H9 (cell line): ENCODE data around the gene ZNF556. TPM values are rescaled to one million over a fixed set of nuclear protein-coding genes. Genes with fewer than 3 reads are reported as not detected.

ENCODE experiments used
- DNase-seq: peaks from one replicate; pipeline ENCODE4 v3.0.0-alpha.2; 2017
- H2AFZ ChIP-seq: one replicate; pipeline ENCODE4 v1.6.1; 2013; ENCODE audit warnings: mild to moderate bottlenecking, low read length, control low read depth, moderate library complexity
- H2AK5ac ChIP-seq: 2 replicates; pipeline ENCODE4 v1.6.1; 2013; ENCODE audit warnings: low read length, control low read depth, mixed read lengths; ENCODE audit not compliant: insufficient read length
- H2BK120ac ChIP-seq: one replicate; pipeline ENCODE4 v1.6.1; 2013; ENCODE audit warnings: low read depth, mild to moderate bottlenecking, low read length, control low read depth, inconsistent platforms; ENCODE audit not compliant: poor library complexity, severe bottlenecking
- H2BK12ac ChIP-seq: 2 replicates; pipeline ENCODE4 v1.6.1; 2013; ENCODE audit warnings: low read length, control low read depth, mixed read lengths, low read depth; ENCODE audit not compliant: insufficient read length
- H2BK15ac ChIP-seq: 2 replicates; pipeline ENCODE4 v1.6.1; 2013; ENCODE audit warnings: low read depth, low read length, control low read depth
- H2BK20ac ChIP-seq: one replicate; pipeline ENCODE4 v1.6.1; 2013; ENCODE audit warnings: low read depth, mild to moderate bottlenecking, low read length, control low read depth, inconsistent platforms; ENCODE audit not compliant: poor library complexity, severe bottlenecking
- H2BK5ac ChIP-seq: 2 replicates; pipeline ENCODE4 v1.6.1; 2013; ENCODE audit warnings: low read length, control low read depth, mixed read lengths; ENCODE audit not compliant: insufficient read length
- H3K14ac ChIP-seq: 2 replicates; pipeline ENCODE4 v1.6.1; 2013; ENCODE audit warnings: low read length, control low read depth; ENCODE audit not compliant: insufficient read depth
- H3K18ac ChIP-seq: 2 replicates; pipeline ENCODE4 v1.6.1; 2013; ENCODE audit warnings: low read depth, mild to moderate bottlenecking, mixed read lengths, low read length, control low read depth; ENCODE audit not compliant: insufficient read length
- H3K23ac ChIP-seq: 2 replicates; pipeline ENCODE4 v1.6.1; 2013; ENCODE audit warnings: low read length, control low read depth, mixed read lengths, low read depth; ENCODE audit not compliant: insufficient read length
- H3K23me2 ChIP-seq: 2 replicates; pipeline ENCODE4 v1.6.1; 2013; ENCODE audit warnings: low read depth, mild to moderate bottlenecking, mixed read lengths, low read length, control low read depth; ENCODE audit not compliant: insufficient read length, poor library complexity, severe bottlenecking
- H3K27ac ChIP-seq: 2 replicates; pipeline ENCODE4 v1.5.1; 2013; ENCODE audit warnings: low read length, control low read depth, mixed read lengths, low read depth; ENCODE audit not compliant: insufficient read length
- H3K27me3 ChIP-seq: 2 replicates; pipeline ENCODE4 v1.6.1; 2013; ENCODE audit warnings: low read length, control low read depth, inconsistent platforms; ENCODE audit not compliant: insufficient read depth
- H3K4ac ChIP-seq: 2 replicates; pipeline ENCODE4 v1.6.1; 2013; ENCODE audit warnings: low read depth, mild to moderate bottlenecking, control low read depth, inconsistent platforms, low read length, moderate library complexity
- H3K4me1 ChIP-seq: 2 replicates; pipeline ENCODE4 v1.6.1; 2013; ENCODE audit warnings: low read length, control low read depth, inconsistent platforms; ENCODE audit not compliant: insufficient read depth
- H3K4me2 ChIP-seq: 2 replicates; pipeline ENCODE4 v1.6.1; 2013; ENCODE audit warnings: low read length, control low read depth, mixed read lengths; ENCODE audit not compliant: insufficient read length, insufficient read depth
- H3K56ac ChIP-seq: 2 replicates; pipeline ENCODE4 v1.6.1; 2013; ENCODE audit warnings: low read depth, mild to moderate bottlenecking, mixed read lengths, low read length, control low read depth; ENCODE audit not compliant: insufficient read length
- H3K79me1 ChIP-seq: 2 replicates; pipeline ENCODE4 v1.6.1; 2013; ENCODE audit warnings: low read depth, mild to moderate bottlenecking, moderate library complexity, low read length, control low read depth, inconsistent platforms; ENCODE audit not compliant: insufficient read depth, poor library complexity, severe bottlenecking
- H3K79me2 ChIP-seq: 2 replicates; pipeline ENCODE4 v1.6.1; 2013; ENCODE audit warnings: low read length, control low read depth, inconsistent platforms; ENCODE audit not compliant: insufficient read depth
- H3K9ac ChIP-seq: 2 replicates; pipeline ENCODE4 v1.6.1; 2013; ENCODE audit warnings: low read length, control low read depth, mixed read lengths; ENCODE audit not compliant: insufficient read length; ENCODE audit errors: extremely low read depth
- H3K9me3 ChIP-seq: one replicate; pipeline ENCODE4 v1.6.1; 2013; ENCODE audit warnings: low read depth, low read length, inconsistent platforms; ENCODE audit not compliant: control insufficient read depth
- H3T11ph ChIP-seq: one replicate; pipeline ENCODE4 v1.6.1; 2013; ENCODE audit warnings: mild to moderate bottlenecking, low read length, control low read depth, inconsistent platforms
- H4K20me1 ChIP-seq: one replicate; pipeline ENCODE4 v1.6.1; 2013; ENCODE audit not compliant: control insufficient read depth, insufficient read length, insufficient read depth
- H4K5ac ChIP-seq: 2 replicates; pipeline ENCODE4 v1.6.1; 2013; ENCODE audit warnings: low read depth, mild to moderate bottlenecking, mixed read lengths, low read length, control low read depth; ENCODE audit not compliant: insufficient read length
- H4K8ac ChIP-seq: replicated peaks from 2 replicates; pipeline ENCODE4 v1.6.1; 2013; ENCODE audit warnings: low read length, control low read depth, mixed read lengths, low read depth; ENCODE audit not compliant: insufficient read length
- H4K91ac ChIP-seq: 2 replicates; pipeline ENCODE4 v1.6.1; 2013; ENCODE audit warnings: low read depth, mild to moderate bottlenecking, moderate library complexity, mixed read lengths, low read length, control low read depth; ENCODE audit not compliant: insufficient read length
- H3K27ac Mint-ChIP-seq, 3 experiments: 2 replicates in 2 of 3; 3 replicates in 1 of 3; pipeline ENCODE4 v1.8.0; 2020 to 2021; ENCODE audit warnings: mixed read lengths in 3 of 3, mild to moderate bottlenecking in 1 of 3, moderate library complexity in 1 of 3
- H3K27me3 Mint-ChIP-seq: 2 replicates; pipeline ENCODE4 v1.8.0; 2021; ENCODE audit warnings: low read depth, mild to moderate bottlenecking, moderate library complexity, mixed read lengths
- H3K36me3 Mint-ChIP-seq, 3 experiments: 2 replicates in 2 of 3; 3 replicates in 1 of 3; pipeline ENCODE4 v1.8.0; 2020 to 2021; ENCODE audit warnings: low read depth in 3 of 3, mixed read lengths in 3 of 3; ENCODE audit not compliant: insufficient read depth in 1 of 3
- H3K4me1 Mint-ChIP-seq, 2 experiments: 2 replicates each; pipeline ENCODE4 v1.8.0; 2020; ENCODE audit warnings: mixed read lengths in 2 of 2
- H3K4me3 Mint-ChIP-seq, 2 experiments: 2 replicates in 1 of 2; 3 replicates in 1 of 2; pipeline ENCODE4 v1.8.0; 2020 to 2021; ENCODE audit warnings: mild to moderate bottlenecking in 2 of 2, mixed read lengths in 2 of 2, moderate library complexity in 1 of 2
- H3K9me3 Mint-ChIP-seq, 2 experiments: 2 replicates in 1 of 2; 3 replicates in 1 of 2; pipeline ENCODE4 v1.8.0; 2020; ENCODE audit warnings: mild to moderate bottlenecking in 2 of 2, mixed read lengths in 2 of 2, moderate library complexity in 1 of 2
- CTCF ChIP-seq: fragments of 200-600 bp; sonication (generic); conservative IDR thresholded peaks from 3 replicates; pipeline ENCODE4 v1.8.0; 2021; ENCODE audit warnings: antibody characterized with exemption, mild to moderate bottlenecking
- WGBS: extraction: QIAGEN DNeasy Blood & Tissue Kit; methylation state at CpG from one replicate; pipeline ENCODE4 v1.1.7; 2013; ENCODE audit warnings: missing lambda C conversion rate, low lambda C conversion rate, mixed read lengths; ENCODE audit not compliant: insufficient read length; ENCODE audit errors: extremely low coverage; 5-methylcytosine and 5-hydroxymethylcytosine counted together
- total RNA-seq: library from RNA; stranded (reverse); gene quantifications from 2 replicates; pipeline ENCODE4 v1.2.1, GENCODE V29; 2021

ZNF556 gene
- total RNA-seq, 1 experiment from 2014 or later = not detected

GRCh38 chr19:2923510-2923909 is 56.4 kb downstream of the ZNF556 start:
- H3K9me3 Mint-ChIP-seq = peaks cover 4 to 10% of the 10 kb centered on the region in 2 experiments; a peak in 3 of 5 replicates
- no peak overlapping the region for H3K4me3 Mint-ChIP-seq
- H3K79me1 ChIP-seq = no peaks in the 10 kb centered on the region
- H3K36me3 Mint-ChIP-seq = peaks cover 14 to 20% (median 14%) of the 10 kb centered on the region in 3 experiments
- no peak overlapping the region for H3K23ac ChIP-seq
- H3K27ac Mint-ChIP-seq = peak overlapping the region in 2 of 3 experiments; percentile 25 to 40; a peak in 2 of 7 replicates
- no peak overlapping the region for H4K8ac ChIP-seq
- no peak overlapping the region for H2BK20ac ChIP-seq
- no peaks in the 10 kb centered on the region; the same call in 1 of the 2 replicates for H3K27me3 Mint-ChIP-seq
- H3K4me2 ChIP-seq = no peak overlapping the region
- H2AFZ ChIP-seq = no peak overlapping the region
- no peaks in the 10 kb centered on the region for H3K27me3 ChIP-seq
- H2BK15ac ChIP-seq = no peak overlapping the region
- H3K18ac ChIP-seq = no peak overlapping the region
- no peak for DNase-seq
- no peak overlapping the region for H2AK5ac ChIP-seq
- no peak overlapping the region for H3K9ac ChIP-seq
- H2BK12ac ChIP-seq = no peak overlapping the region
- peaks cover 11 to 14% of the 10 kb centered on the region in 2 experiments for H3K4me1 Mint-ChIP-seq
- H3T11ph ChIP-seq = no peak overlapping the region
- H3K79me2 ChIP-seq = no peaks in the 10 kb centered on the region
- H3K14ac ChIP-seq = no peak overlapping the region
- WGBS = no CpG with 5 or more reads among the region's 4 CpGs
- no peak for TF ChIP-seq CTCF
- no peak overlapping the region for H2BK5ac ChIP-seq
- no peak overlapping the region for H4K91ac ChIP-seq
- no peak overlapping the region for H3K56ac ChIP-seq
- H3K4ac ChIP-seq = no peak overlapping the region
- no peaks in the 10 kb centered on the region for H3K23me2 ChIP-seq
- peaks cover 4% of the 10 kb centered on the region for H3K9me3 ChIP-seq
- no peaks in the 10 kb centered on the region for H4K20me1 ChIP-seq
- no peak overlapping the region for H3K27ac ChIP-seq
- no peak overlapping the region for H2BK120ac ChIP-seq
- no peak overlapping the region for H4K5ac ChIP-seq
- no peaks in the 10 kb centered on the region for H3K4me1 ChIP-seq
